Measurements from ENCODE around the gene SRPX. TPM values are rescaled to one million over a fixed set of nuclear protein-coding genes. Genes with fewer than 3 reads are reported as not detected.

The SRPX gene
- polyA plus RNA-seq, 2 of the 4 experiments (the other 2 are of a cell fraction): 1.8 to 3.8 TPM

- H3K4me2 ChIP-seq: no peak overlapping the region
- H3K27ac ChIP-seq: no peak overlapping the region
- CTCF ChIA-PET: interaction anchor here (0.7 kb wide), 1 partner anchor 225 kb away, joined by 3 read pairs; no protein-coding TSS in a partner anchor
- H3K9me3 ChIP-seq: no peaks in the 10 kb centered on the region
- POLR2A ChIA-PET: no interaction called here
- H3K4me3 ChIP-seq: no peak overlapping the region
- no peaks in the 10 kb centered on the region for H3K4me1 ChIP-seq
- WGBS (ENCODE audit: missing lambda C conversion rate): 6% methylated on average over 2 of the region's 2 CpGs
- DNase-seq (ENCODE audit: low read depth in 1 of 2, low spot score in 1 of 2): no peak
- TF ChIP-seq ATOH8 (CRISPR knock-in tag; IDR thresholded peaks at IDR 0.05; ENCODE audit: low read depth) (no peak), HOXB5 (CRISPR knock-in tag; IDR thresholded peaks at IDR 0.05) (no peak), USF2 (IDR thresholded peaks at IDR 0.05) (no peak), RAD21 (conservative IDR thresholded peaks at IDR 0.05 in 1 of 2, IDR thresholded peaks at IDR 0.05 in 1 of 2) (no peak), HDAC2 (IDR thresholded peaks at IDR 0.05) (no peak), CBX2 (IDR thresholded peaks at IDR 0.05; ENCODE audit: borderline replicate concordance, low read depth) (no peak), RCOR1 (IDR thresholded peaks at IDR 0.05; ENCODE audit: low read depth, low read length) (no peak), ZFP36 (IDR thresholded peaks at IDR 0.05; ENCODE audit: borderline replicate concordance, partially characterized antibody) (no peak), HOXB13 (CRISPR knock-in tag; IDR thresholded peaks at IDR 0.05; ENCODE audit: low read depth) (no peak), BCL3 (IDR thresholded peaks at IDR 0.05) (no peak)
- no peak for FAIRE-seq
- no peak for ATAC-seq
Measured at GRCh38 chrX:38138157-38138891, 82.3 kb downstream of the SRPX start.

- ChIA-PET CTCF (no interaction called here), POLR2A (no interaction called here)
- TF ChIP-seq KDM5A (IDR thresholded peaks at IDR 0.05): no peak
- no peak for TF ChIP-seq NFE2L2 (conservative IDR thresholded peaks at IDR 0.05; ENCODE audit: low read length)
- no peak for TF ChIP-seq REST (IDR thresholded peaks at IDR 0.05)
- no peak for TF ChIP-seq ATOH8 (CRISPR knock-in tag; IDR thresholded peaks at IDR 0.05; ENCODE audit: low read depth)
- TF ChIP-seq CEBPB (IDR thresholded peaks at IDR 0.05): no peak
- TF ChIP-seq RCOR1 (IDR thresholded peaks at IDR 0.05; ENCODE audit: low read depth, low read length): no peak
- no peak for TF ChIP-seq MYC (IDR thresholded peaks at IDR 0.05; ENCODE audit: borderline replicate concordance, low read length)
- no peak for TF ChIP-seq FOXS1 (CRISPR knock-in tag; IDR thresholded peaks at IDR 0.05)
- TF ChIP-seq EHMT2 (IDR thresholded peaks at IDR 0.05; ENCODE audit: low read depth): no peak
- FAIRE-seq (no peak), ATAC-seq (no peak), DNase-seq (ENCODE audit: low read depth in 1 of 2, low spot score in 1 of 2) (no peak)
- Histone ChIP-seq H3K4me3 (no peak overlapping the region), H3K9me3 (no peaks in the 10 kb centered on the region), H3K4me1 (no peaks in the 10 kb centered on the region), H3K4me2 (no peak overlapping the region), H3K27ac (no peak overlapping the region)
Measured at GRCh38 chrX:38129366-38129765, 91.3 kb downstream of the SRPX start.

Measured in A549 (cell line).